Non-pigmented ciliary epithelial cell (primary cell): ENCODE results near the gene MRTFA.
"Not testable (repeated sequence)": the region's sequence is repeated elsewhere in the genome, so short reads cannot be mapped to it uniquely, and the experiment has no call there.

Source experiments
- DNase-seq: peaks from one replicate; pipeline ENCODE4 v3.0.0-alpha.2; 2010; ENCODE audit warnings: low read depth

The MRTFA gene

GRCh38 chr22:40554023-40554422 lies 82.5 kb downstream of the MRTFA start:
- not testable (repeated sequence) for DNase-seq

- no peak for DNase-seq
Measured at GRCh38 chr22:40553014-40553554, 83.4 kb downstream of the MRTFA start.

DNA sequence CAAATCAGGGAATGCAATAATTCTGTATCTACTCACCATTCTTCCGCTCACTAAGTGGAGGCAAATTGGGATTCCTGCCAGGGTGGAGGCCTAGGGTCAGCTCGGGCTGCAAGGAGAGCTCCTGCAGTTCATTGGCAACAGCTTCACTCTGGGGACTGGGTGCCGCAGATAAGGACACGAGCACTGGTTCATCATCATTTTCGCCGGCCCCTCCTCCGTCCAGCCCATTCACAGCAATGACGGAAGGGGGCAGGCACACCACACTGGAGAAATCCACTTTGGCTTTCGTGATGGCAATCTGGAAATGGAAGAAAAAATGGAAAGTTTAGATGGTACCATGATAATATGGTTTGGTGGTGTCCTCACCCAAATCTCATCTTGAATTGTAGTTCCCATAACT lies 84.4 kb downstream of the MRTFA start:
- DNase-seq = no peak

DNA sequence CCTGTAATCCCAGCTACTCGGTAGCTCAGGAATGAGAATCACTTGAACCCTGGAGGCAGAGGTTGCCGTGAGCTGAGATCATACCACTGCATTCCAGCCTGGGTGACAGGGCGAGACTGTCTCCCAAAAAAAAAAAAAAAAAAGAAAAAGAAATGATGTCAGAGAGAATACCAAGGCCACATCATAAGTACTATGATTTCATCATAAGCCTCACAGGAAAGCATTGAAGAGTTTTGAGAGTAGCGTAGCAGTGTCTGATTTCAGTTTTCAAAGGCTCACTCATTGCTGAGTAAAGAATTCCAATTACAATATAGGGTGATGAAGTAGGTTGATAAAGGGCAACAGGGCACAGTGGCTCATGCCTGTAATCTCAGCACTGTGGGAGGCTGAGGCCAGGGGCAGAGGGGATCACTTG lies 88.8 kb downstream of the MRTFA start:
- no peak for DNase-seq

GRCh38 chr22:40544758-40545157 lies 91.8 kb downstream of the MRTFA start:
- DNase-seq = no peak

GRCh38 chr22:40542821-40543540 lies 93.5 kb downstream of the MRTFA start:
- no peak for DNase-seq

DNA sequence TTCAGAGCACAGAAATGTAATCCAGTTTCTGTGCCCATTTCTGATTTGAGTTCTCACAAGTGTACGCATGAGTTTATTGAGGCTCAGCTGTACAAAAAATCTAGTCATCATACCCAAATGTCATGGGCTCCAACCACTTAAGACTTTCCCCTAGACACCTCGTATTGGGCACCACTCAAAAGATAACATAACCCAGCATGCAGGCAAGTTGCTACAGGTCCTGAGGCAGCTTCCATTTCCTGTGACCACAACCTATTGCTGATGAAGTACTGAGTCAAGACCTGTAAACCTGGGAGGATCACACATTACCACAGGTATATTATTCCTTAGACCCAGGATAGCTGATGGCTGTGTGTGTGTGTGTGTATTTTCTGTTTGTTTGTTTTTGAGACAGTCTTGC lies 95.2 kb downstream of the MRTFA start:
- no peak for DNase-seq

DNA sequence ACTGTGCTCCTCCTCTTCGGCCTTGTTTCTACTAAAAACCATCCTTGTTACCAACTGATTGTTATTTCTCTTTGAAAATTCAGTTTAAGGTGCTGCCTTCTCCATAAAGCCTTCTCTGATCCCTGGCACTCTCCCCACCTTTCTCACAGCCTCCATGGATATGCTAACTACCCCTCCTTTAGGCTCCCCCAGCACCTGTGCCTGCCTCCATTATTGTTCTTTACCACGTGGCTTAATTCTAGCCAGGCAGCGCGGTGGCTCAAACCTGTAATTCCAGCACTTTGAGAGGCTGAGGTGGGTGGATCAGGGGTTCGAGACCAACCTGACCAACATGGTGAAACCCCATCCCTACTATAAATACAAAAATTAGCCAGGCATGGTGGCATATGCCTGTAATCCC lies 96.3 kb downstream of the MRTFA start:
- no peak for DNase-seq

GRCh38 chr22:40536149-40536548 lies 100.4 kb downstream of the MRTFA start:
- not testable (repeated sequence) for DNase-seq

DNA sequence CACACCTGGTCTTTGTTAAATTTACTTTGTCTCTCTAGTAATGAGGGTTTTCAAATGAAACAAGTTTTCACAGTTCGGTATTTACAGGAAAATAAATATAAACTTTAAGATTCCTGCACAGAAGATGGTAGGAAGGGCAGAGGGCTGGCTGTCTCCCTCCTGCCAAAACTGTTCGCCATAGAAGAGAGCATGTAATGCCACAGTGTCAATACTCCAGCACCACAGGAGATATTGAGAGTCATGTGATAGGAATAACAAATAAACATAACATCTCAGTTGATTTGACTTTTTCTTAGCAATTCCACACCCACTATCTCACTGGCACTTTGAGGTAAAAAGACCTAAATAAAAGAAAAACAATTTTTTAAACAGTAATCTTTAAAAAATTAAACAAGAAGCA lies 100.9 kb downstream of the MRTFA start:
- DNase-seq = no peak

- no peak for DNase-seq
Measured at GRCh38 chr22:40535189-40535512, 101.4 kb downstream of the MRTFA start.

DNA sequence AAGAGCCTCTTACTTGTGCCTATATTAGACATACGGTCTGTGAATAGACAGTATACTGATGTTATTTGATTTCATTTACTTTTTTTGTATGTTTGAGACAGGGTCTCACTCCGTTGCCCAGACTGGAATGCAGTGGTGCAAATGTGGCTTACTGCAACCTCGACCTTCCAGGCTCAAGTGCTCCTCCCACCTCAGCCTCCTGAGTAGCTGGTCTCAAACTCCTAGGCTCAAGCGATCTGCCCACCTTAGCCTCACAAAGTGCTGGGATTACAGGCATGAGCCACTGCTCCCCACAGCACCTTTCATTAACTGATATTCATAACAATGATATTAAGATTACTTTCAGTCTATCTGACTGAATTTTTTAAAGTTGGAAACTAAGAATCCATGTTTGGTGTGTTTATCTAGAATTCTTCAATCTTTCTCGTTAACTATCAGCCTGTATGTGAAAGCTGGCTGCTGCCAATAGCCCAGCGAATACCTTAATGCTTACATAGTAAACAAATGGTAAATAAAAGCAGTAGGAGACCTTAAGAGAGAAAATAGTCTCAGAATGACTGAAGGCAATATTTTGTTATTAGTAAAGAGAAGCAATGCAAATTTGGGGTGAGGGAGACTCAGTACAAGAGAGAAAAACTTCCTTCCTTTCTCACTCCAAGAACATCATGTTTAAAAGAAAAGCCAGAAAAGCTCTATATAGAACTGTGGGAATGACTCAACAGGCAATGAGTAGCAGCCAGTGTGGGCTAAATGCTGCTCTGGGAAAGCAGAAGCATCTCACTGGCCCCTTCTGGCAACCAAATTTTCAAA lies 101.9 kb downstream of the MRTFA start:
- DNase-seq = peak; percentile 26

DNA sequence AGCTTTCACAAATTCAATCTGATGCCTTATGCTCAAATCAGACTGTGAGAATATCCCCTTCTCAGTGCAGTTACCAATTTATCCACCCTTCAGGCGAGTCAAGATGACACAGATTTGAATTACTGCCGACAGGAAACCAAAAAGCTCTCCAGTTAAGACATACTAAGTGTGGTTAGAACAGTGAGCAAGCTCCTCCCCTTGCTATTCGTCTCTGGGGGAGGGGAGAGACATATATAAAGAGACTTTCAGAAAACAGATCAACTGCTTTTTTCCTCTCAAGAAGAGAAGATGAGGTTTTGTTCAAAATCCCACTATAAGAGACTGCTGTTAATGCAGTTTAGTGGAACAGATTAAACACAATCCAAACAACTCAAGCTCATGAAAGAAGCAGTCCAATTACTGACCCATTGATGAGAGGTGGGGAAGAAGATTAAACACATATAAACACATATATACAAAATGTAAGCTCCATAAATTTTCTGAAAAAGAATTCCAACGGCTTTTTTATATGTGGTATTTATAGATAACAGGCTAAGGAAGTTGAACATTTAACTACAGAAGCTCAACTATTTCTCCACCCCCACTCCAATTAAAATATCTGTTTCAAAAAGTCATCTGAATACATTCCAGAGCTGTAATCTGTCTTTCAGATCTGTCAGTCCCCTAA lies 102.7 kb downstream of the MRTFA start:
- DNase-seq = peak; percentile 51

DNA sequence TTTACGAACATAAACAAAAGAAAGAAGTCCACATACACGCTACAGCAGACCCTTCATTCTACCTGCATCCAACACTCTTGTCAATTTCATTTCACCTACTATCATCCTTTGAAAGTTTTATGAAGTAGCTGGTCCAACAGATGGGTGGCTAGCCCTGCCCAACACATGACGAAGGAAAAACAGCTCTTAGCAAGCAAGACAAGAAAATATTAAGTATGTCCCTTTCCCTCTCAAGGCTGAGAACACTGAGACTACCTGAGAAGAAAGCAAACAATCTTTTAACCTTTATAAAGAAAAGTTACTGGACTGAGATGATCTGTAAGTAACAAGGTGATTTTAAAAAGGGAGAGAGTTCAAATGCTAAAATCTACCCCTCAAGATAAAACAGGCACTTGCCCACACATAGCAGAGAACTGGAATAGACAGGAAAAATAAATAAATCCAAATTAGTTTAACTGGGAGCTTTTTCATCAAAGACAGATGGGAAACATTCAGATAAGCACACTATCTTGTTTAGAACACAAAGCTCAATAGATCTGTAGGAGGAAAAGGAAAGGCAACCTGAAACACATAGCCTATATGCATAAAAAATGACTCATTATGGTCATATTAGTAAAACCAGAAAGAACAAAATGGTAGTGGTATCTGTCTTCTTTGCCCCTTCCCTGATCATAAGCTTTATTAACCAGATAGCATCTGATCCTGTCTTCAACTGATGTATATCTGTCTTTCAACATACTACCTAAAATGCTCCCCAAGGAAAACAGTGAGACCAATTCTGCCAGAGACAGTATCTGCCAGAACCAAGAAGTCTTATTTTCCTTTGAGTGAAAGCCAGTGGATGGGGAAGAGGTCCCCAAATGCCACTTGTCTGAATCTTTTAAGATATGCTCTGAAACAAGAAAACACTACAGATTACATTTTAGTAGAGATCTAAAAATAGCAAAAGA lies 104.3 kb downstream of the MRTFA start:
- no peak for DNase-seq

- not testable (repeated sequence) for DNase-seq
Measured at GRCh38 chr22:40530391-40530790, 106.1 kb downstream of the MRTFA start.

GRCh38 chr22:40529821-40530220 lies 106.7 kb downstream of the MRTFA start:
- no peak for DNase-seq

DNA sequence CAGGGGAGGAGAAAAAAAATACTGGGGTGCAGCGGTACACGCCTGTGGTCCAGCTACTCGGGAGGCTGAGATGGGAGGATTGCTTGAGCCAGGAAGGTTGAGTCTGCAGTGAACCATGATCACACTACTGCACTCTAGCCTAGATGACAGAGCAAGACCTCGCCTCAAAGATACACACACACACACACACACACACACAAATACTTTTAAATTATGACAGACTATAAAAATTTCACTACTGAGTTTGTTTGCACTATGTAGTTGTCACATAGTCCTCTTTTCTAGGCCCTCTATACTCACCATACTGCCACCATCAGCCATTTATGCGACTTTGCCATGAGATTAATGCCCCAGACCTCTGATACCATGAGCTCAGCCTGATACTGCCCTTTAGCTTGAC lies 109.6 kb downstream of the MRTFA start:
- no peak for DNase-seq

- no peak for DNase-seq
Measured at GRCh38 chr22:40525250-40525884, 111.2 kb downstream of the MRTFA start.

DNA sequence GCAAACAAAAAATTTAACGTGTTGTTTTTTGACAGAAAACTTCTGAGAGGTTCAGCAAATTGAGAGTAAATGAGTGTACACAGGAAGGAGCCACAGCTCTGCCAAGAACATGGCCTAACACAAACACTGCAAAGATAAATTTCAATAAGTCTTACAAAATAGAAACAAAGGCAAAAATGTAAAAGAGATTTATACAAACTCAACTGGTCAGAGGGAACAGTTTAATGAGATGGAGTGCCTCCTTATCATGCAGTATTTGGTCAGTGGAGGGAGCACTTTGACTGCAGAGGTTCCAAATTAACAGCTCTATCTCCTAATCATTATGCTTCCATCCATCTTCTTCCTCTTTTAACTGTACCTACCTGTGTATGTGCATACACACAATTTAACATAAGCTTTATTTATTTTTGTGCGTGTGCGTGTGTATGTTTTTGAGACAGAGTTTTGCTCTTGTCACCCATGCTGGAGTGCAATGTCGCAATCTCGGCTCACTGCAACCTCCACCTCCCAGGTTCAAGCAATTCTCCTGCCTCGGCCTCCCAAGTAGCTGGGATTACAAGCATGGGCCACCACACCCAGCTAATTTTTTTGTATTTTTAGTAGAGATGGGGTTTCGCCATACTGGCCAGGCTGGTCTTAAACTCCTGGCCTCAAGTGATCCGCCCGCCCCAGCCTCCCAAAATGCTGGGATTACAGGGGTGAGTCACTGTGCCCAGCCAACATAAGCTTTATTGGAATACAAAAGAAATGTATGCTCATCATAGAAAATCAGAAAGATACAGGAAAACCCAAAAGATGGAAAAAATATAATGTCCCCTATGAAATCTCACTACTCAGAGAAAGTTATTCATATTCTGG lies 111.9 kb downstream of the MRTFA start:
- DNase-seq = no peak

- no peak for DNase-seq
Measured at GRCh38 chr22:40522141-40522540, 114.4 kb downstream of the MRTFA start.
